ENCODE results near the gene GPBAR1. TPM values are rescaled to one million over a fixed set of nuclear protein-coding genes. Genes with fewer than 3 reads are reported as not detected.

Gene GPBAR1, protein sequence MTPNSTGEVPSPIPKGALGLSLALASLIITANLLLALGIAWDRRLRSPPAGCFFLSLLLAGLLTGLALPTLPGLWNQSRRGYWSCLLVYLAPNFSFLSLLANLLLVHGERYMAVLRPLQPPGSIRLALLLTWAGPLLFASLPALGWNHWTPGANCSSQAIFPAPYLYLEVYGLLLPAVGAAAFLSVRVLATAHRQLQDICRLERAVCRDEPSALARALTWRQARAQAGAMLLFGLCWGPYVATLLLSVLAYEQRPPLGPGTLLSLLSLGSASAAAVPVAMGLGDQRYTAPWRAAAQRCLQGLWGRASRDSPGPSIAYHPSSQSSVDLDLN
- total RNA-seq = 1 to 10 TPM; 1.2 to 4.2 TPM
- long read RNA-seq, donor 1 = 0 reads
- long read RNA-seq, donor 2, partial matches to known transcripts = 0 of 2 reads
- long read RNA-seq, donor 2, other reads (novel, unspliced or antisense) = 0 of 2 reads

- peak; percentile 84 for DNase-seq (ENCODE audit: low spot score)
- intact Hi-C loops (cut with DNase I) = no loop called here
Observed at GRCh38 chr2:218260742-218261422, at the start of gene GPBAR1. Gene GPBAR1 (plus strand): TSS chr2:218261015. CDS start chr2:218262725, 1,710 bp downstream.

- DNase-seq (ENCODE audit: low spot score) = no peak
- intact Hi-C loops (cut with DNase I) = no loop called here
Observed at GRCh38 chr2:218214116-218214515, 46.7 kb upstream of the GPBAR1 start.

- DNase-seq (ENCODE audit: low spot score) = no peak
Observed at GRCh38 chr2:218216336-218216673, 44.5 kb upstream of the GPBAR1 start.

GRCh38 chr2:218216674-218217359 is 44.0 kb upstream of the GPBAR1 start, which contains the start of gene ARPC2:
Gene ARPC2 (plus strand): TSS chr2:218217189. CDS start chr2:218217471, 282 bp downstream.
- peak; percentile 99 for DNase-seq (ENCODE audit: low spot score)
- intact Hi-C loops (cut with DNase I) = no loop called here

More at GRCh38 chr2:218216336-218216673, 44.5 kb upstream of the GPBAR1 start:
- intact Hi-C loops (cut with DNase I) = no loop called here

GRCh38 chr2:218217360-218218267 is 43.2 kb upstream of the GPBAR1 start:
- intact Hi-C loops (cut with DNase I) = no loop called here
- DNase-seq (ENCODE audit: low spot score) = peak; percentile 92

DNA sequence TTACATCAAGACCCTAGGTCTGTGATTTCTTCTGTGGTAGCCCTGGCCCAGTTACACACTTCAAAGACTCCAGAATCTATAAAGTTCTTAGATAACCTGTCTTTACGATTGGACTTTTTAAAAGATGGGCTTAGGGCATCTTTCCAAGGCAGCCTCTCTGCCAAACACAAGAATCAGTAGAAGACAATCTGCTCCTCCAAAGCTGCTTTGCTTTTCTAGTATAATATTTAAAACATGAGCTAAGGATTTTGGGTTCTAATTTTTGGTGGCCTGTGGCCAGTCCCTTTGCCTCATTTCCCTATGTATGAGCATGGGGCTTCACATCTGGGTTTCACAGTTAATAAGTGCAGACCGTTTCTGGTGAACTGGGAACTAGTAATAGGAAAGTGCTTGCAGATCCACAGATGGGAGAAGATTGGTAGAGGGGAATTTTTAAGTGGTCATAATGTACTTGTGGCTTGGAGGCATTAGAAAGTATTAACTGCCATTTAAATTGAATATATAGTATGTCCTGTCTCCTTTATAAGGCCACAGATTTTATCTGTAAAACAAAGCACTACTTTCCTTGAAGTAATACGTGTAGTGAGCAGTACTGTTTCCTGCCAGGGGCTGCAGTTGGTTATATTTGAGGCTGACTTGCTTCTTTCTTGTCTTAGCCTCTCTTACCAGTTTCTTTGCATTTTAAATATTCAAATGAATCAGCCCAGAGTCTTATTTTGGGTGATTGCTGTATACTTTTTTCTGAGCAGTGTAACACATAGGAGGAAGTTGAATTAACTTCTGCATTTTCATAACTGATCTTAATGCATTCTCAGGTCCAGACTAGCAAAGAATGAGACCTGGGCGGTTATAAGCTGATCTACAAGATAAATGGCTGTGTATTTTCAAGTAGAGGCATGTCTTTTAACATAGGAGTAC is 42.3 kb upstream of the GPBAR1 start:
- DNase-seq (ENCODE audit: low spot score) = no peak
- intact Hi-C loops (cut with DNase I) = no loop called here

DNA sequence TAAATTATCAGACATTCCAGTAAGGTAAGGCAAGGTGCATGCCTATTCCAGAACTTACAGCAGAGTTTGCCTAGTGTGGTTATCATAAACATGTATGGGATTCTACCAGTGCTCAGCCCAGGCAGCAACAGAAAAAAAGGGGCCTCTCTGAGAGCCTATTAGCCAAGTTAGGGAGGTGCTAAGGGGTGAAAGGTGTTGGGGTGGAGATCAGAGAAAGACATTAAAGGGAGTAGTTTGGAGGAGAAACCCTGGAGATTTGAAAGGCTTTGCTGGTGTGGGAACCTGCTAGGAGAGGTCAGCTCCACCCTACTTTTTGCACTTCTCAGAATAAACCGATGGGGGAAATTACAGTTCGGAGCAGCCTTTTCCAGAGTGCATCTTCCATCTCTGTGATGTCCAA is 40.9 kb upstream of the GPBAR1 start:
- intact Hi-C loops (cut with DNase I) = no loop called here
- DNase-seq (ENCODE audit: low spot score) = no peak

- intact Hi-C loops (cut with DNase I) = no loop called here
- DNase-seq (ENCODE audit: low spot score) = no peak
Observed at GRCh38 chr2:218221000-218221399, 39.8 kb upstream of the GPBAR1 start.

DNA sequence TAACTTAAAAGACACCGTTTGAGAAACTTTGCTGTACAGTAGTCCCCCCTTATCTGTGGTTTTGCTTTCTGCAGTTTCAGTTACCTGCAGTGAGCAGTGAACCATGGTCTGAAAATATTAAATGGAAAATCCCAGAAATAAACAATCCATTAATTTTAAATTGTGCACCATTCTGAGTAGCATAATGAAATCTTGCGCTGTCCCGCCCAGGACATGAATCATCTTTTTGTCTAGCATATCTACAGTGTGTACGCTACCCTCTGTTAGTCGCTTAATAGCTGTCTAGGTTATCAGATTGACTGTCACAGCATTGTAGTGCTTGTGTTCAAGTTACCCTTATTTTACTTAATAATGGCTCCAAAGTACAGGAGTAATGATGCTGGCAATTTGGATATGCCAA is 37.8 kb upstream of the GPBAR1 start:
- intact Hi-C loops (cut with DNase I) = no loop called here
- no peak for DNase-seq (ENCODE audit: low spot score)

- intact Hi-C loops (cut with DNase I) = no loop called here
- DNase-seq (ENCODE audit: low spot score) = no peak
Observed at GRCh38 chr2:218224186-218224585, 36.6 kb upstream of the GPBAR1 start.

DNA sequence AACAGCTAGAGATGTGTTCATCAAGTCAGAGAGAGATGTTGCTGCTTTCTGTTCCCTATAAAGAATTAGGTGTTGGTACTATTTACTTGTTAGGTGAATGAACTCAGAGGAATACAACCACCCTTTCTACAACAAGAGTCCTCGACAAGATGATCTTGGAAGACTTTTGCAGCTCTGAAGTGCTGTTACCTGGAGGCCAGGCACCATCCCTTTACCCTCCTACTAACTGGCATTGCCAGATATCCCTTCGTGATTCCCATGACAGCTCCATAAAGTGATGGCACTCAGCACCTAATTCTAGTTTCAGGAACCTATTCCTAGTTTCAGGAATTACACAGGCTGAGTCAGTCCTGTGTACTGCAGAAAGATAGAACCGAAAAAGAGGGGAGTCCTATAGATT is 33.9 kb upstream of the GPBAR1 start:
- DNase-seq (ENCODE audit: low spot score) = no peak
- intact Hi-C loops (cut with DNase I) = no loop called here

GRCh38 chr2:218228366-218229090 is 32.3 kb upstream of the GPBAR1 start:
- intact Hi-C loops (cut with DNase I) = no loop called here

DNA sequence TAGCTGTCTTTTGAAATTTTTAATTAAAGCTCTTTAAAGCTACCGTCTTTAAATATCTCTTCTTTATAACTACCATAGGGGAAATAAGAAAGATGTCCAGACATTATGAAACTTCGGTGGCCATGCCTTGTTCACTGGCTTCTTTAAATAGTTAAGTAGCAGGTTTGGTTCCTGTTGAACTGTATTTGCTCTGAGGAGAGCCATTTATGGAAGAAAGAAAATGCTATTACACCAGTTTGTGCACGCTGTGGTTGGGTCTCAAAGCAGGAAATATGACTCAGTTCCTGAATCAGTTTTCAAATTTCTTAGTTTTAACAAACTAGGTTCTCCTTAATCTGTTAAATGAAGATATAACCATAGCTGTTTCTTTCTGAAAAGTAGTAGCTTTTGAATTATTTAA is 31.6 kb upstream of the GPBAR1 start:
- intact Hi-C loops (cut with DNase I) = no loop called here

More at GRCh38 chr2:218228366-218229090, 32.3 kb upstream of the GPBAR1 start:
- DNase-seq (ENCODE audit: low spot score) = no peak

GRCh38 chr2:218229851-218230250 is 31.0 kb upstream of the GPBAR1 start:
- intact Hi-C loops (cut with DNase I) = no loop called here
- no peak for DNase-seq (ENCODE audit: low spot score)

More for the DNA sequence above, 31.6 kb upstream of the GPBAR1 start:
- no peak for DNase-seq (ENCODE audit: low spot score)

DNA sequence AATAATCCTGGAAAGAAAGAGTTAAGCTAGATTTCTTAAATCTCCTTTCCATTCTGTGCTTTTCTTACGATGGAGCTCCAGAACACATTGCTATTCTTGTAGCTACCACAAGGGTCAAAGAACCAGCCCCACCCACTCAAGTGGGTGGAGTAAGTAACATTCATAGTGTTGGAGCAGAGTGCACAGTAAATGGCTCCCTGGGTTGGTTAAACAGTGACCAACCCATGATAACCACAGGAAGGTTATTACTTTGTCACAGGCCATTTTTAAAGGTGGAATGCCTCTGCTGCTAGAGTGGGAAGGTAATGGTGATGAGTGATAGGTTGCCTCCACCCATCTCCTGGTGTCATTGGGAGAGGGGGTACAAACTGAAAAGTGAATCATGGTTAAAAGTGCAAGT is 29.9 kb upstream of the GPBAR1 start:
- no peak for DNase-seq (ENCODE audit: low spot score)
- intact Hi-C loops (cut with DNase I) = no loop called here

DNA sequence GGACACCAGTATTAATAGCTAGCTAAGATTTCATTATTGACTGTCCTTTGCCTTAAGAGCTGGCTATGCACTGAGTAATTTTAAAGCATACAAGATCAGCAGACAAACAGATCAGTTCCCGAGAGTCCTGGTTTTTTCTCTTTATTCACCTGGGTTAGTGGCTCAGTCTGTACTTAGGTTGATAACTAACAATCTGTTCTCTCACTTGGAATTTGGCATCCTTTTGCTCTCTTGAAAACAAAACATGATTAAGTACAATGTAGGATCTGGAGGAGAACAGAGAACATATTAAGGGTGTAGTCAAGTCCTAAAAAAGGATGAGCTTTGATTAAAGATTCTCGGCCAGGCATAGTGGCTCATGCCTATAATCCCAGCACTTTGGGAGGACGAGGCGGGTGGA is 27.3 kb upstream of the GPBAR1 start:
- DNase-seq (ENCODE audit: low spot score) = no peak
- intact Hi-C loops (cut with DNase I) = no loop called here

GRCh38 chr2:218234521-218234920 is 26.3 kb upstream of the GPBAR1 start:
- no peak for DNase-seq (ENCODE audit: low spot score)
- intact Hi-C loops (cut with DNase I) = no loop called here

Data from posterior vena cava (tissue), 2 donors.